H9 (cell line): ENCODE data around the gene ARHGAP27. TPM values are rescaled to one million over a fixed set of nuclear protein-coding genes. Genes with fewer than 3 reads are reported as not detected.

Experiments used
- DNase-seq: peaks from one replicate; pipeline ENCODE4 v3.0.0-alpha.2; 2017
- H2AFZ ChIP-seq: one replicate; pipeline ENCODE4 v1.6.1; 2013; ENCODE audit warnings: mild to moderate bottlenecking, low read length, control low read depth, moderate library complexity
- H2AK5ac ChIP-seq: 2 replicates; pipeline ENCODE4 v1.6.1; 2013; ENCODE audit warnings: low read length, control low read depth, mixed read lengths; ENCODE audit not compliant: insufficient read length
- H2BK120ac ChIP-seq: one replicate; pipeline ENCODE4 v1.6.1; 2013; ENCODE audit warnings: low read depth, mild to moderate bottlenecking, low read length, control low read depth, inconsistent platforms; ENCODE audit not compliant: poor library complexity, severe bottlenecking
- H2BK12ac ChIP-seq: 2 replicates; pipeline ENCODE4 v1.6.1; 2013; ENCODE audit warnings: low read length, control low read depth, mixed read lengths, low read depth; ENCODE audit not compliant: insufficient read length
- H2BK15ac ChIP-seq: 2 replicates; pipeline ENCODE4 v1.6.1; 2013; ENCODE audit warnings: low read depth, low read length, control low read depth
- H2BK20ac ChIP-seq: one replicate; pipeline ENCODE4 v1.6.1; 2013; ENCODE audit warnings: low read depth, mild to moderate bottlenecking, low read length, control low read depth, inconsistent platforms; ENCODE audit not compliant: poor library complexity, severe bottlenecking
- H2BK5ac ChIP-seq: 2 replicates; pipeline ENCODE4 v1.6.1; 2013; ENCODE audit warnings: low read length, control low read depth, mixed read lengths; ENCODE audit not compliant: insufficient read length
- H3K14ac ChIP-seq: 2 replicates; pipeline ENCODE4 v1.6.1; 2013; ENCODE audit warnings: low read length, control low read depth; ENCODE audit not compliant: insufficient read depth
- H3K18ac ChIP-seq: 2 replicates; pipeline ENCODE4 v1.6.1; 2013; ENCODE audit warnings: low read depth, mild to moderate bottlenecking, mixed read lengths, low read length, control low read depth; ENCODE audit not compliant: insufficient read length
- H3K23ac ChIP-seq: 2 replicates; pipeline ENCODE4 v1.6.1; 2013; ENCODE audit warnings: low read length, control low read depth, mixed read lengths, low read depth; ENCODE audit not compliant: insufficient read length
- H3K23me2 ChIP-seq: 2 replicates; pipeline ENCODE4 v1.6.1; 2013; ENCODE audit warnings: low read depth, mild to moderate bottlenecking, mixed read lengths, low read length, control low read depth; ENCODE audit not compliant: insufficient read length, poor library complexity, severe bottlenecking
- H3K27ac ChIP-seq: 2 replicates; pipeline ENCODE4 v1.5.1; 2013; ENCODE audit warnings: low read length, control low read depth, mixed read lengths, low read depth; ENCODE audit not compliant: insufficient read length
- H3K27me3 ChIP-seq: 2 replicates; pipeline ENCODE4 v1.6.1; 2013; ENCODE audit warnings: low read length, control low read depth, inconsistent platforms; ENCODE audit not compliant: insufficient read depth
- H3K4ac ChIP-seq: 2 replicates; pipeline ENCODE4 v1.6.1; 2013; ENCODE audit warnings: low read depth, mild to moderate bottlenecking, control low read depth, inconsistent platforms, low read length, moderate library complexity
- H3K4me1 ChIP-seq: 2 replicates; pipeline ENCODE4 v1.6.1; 2013; ENCODE audit warnings: low read length, control low read depth, inconsistent platforms; ENCODE audit not compliant: insufficient read depth
- H3K4me2 ChIP-seq: 2 replicates; pipeline ENCODE4 v1.6.1; 2013; ENCODE audit warnings: low read length, control low read depth, mixed read lengths; ENCODE audit not compliant: insufficient read length, insufficient read depth
- H3K56ac ChIP-seq: 2 replicates; pipeline ENCODE4 v1.6.1; 2013; ENCODE audit warnings: low read depth, mild to moderate bottlenecking, mixed read lengths, low read length, control low read depth; ENCODE audit not compliant: insufficient read length
- H3K79me1 ChIP-seq: 2 replicates; pipeline ENCODE4 v1.6.1; 2013; ENCODE audit warnings: low read depth, mild to moderate bottlenecking, moderate library complexity, low read length, control low read depth, inconsistent platforms; ENCODE audit not compliant: insufficient read depth, poor library complexity, severe bottlenecking
- H3K79me2 ChIP-seq: 2 replicates; pipeline ENCODE4 v1.6.1; 2013; ENCODE audit warnings: low read length, control low read depth, inconsistent platforms; ENCODE audit not compliant: insufficient read depth
- H3K9ac ChIP-seq: 2 replicates; pipeline ENCODE4 v1.6.1; 2013; ENCODE audit warnings: low read length, control low read depth, mixed read lengths; ENCODE audit not compliant: insufficient read length; ENCODE audit errors: extremely low read depth
- H3K9me3 ChIP-seq: one replicate; pipeline ENCODE4 v1.6.1; 2013; ENCODE audit warnings: low read depth, low read length, inconsistent platforms; ENCODE audit not compliant: control insufficient read depth
- H3T11ph ChIP-seq: one replicate; pipeline ENCODE4 v1.6.1; 2013; ENCODE audit warnings: mild to moderate bottlenecking, low read length, control low read depth, inconsistent platforms
- H4K20me1 ChIP-seq: one replicate; pipeline ENCODE4 v1.6.1; 2013; ENCODE audit not compliant: control insufficient read depth, insufficient read length, insufficient read depth
- H4K5ac ChIP-seq: 2 replicates; pipeline ENCODE4 v1.6.1; 2013; ENCODE audit warnings: low read depth, mild to moderate bottlenecking, mixed read lengths, low read length, control low read depth; ENCODE audit not compliant: insufficient read length
- H4K8ac ChIP-seq: replicated peaks from 2 replicates; pipeline ENCODE4 v1.6.1; 2013; ENCODE audit warnings: low read length, control low read depth, mixed read lengths, low read depth; ENCODE audit not compliant: insufficient read length
- H4K91ac ChIP-seq: 2 replicates; pipeline ENCODE4 v1.6.1; 2013; ENCODE audit warnings: low read depth, mild to moderate bottlenecking, moderate library complexity, mixed read lengths, low read length, control low read depth; ENCODE audit not compliant: insufficient read length
- H3K27ac Mint-ChIP-seq, 3 experiments: 2 replicates in 2 of 3; 3 replicates in 1 of 3; pipeline ENCODE4 v1.8.0; 2020 to 2021; ENCODE audit warnings: mixed read lengths in 3 of 3, mild to moderate bottlenecking in 1 of 3, moderate library complexity in 1 of 3
- H3K27me3 Mint-ChIP-seq: 2 replicates; pipeline ENCODE4 v1.8.0; 2021; ENCODE audit warnings: low read depth, mild to moderate bottlenecking, moderate library complexity, mixed read lengths
- H3K36me3 Mint-ChIP-seq, 3 experiments: 2 replicates in 2 of 3; 3 replicates in 1 of 3; pipeline ENCODE4 v1.8.0; 2020 to 2021; ENCODE audit warnings: low read depth in 3 of 3, mixed read lengths in 3 of 3; ENCODE audit not compliant: insufficient read depth in 1 of 3
- H3K4me1 Mint-ChIP-seq, 2 experiments: 2 replicates each; pipeline ENCODE4 v1.8.0; 2020; ENCODE audit warnings: mixed read lengths in 2 of 2
- H3K4me3 Mint-ChIP-seq, 2 experiments: 2 replicates in 1 of 2; 3 replicates in 1 of 2; pipeline ENCODE4 v1.8.0; 2020 to 2021; ENCODE audit warnings: mild to moderate bottlenecking in 2 of 2, mixed read lengths in 2 of 2, moderate library complexity in 1 of 2
- H3K9me3 Mint-ChIP-seq, 2 experiments: 2 replicates in 1 of 2; 3 replicates in 1 of 2; pipeline ENCODE4 v1.8.0; 2020; ENCODE audit warnings: mild to moderate bottlenecking in 2 of 2, mixed read lengths in 2 of 2, moderate library complexity in 1 of 2
- CTCF ChIP-seq: fragments of 200-600 bp; sonication (generic); conservative IDR thresholded peaks from 3 replicates; pipeline ENCODE4 v1.8.0; 2021; ENCODE audit warnings: antibody characterized with exemption, mild to moderate bottlenecking
- WGBS: extraction: QIAGEN DNeasy Blood & Tissue Kit; methylation state at CpG from one replicate; pipeline ENCODE4 v1.1.7; 2013; ENCODE audit warnings: missing lambda C conversion rate, low lambda C conversion rate, mixed read lengths; ENCODE audit not compliant: insufficient read length; ENCODE audit errors: extremely low coverage; 5-methylcytosine and 5-hydroxymethylcytosine counted together
- total RNA-seq: library from RNA; stranded (reverse); gene quantifications from 2 replicates; pipeline ENCODE4 v1.2.1, GENCODE V29; 2021

The ARHGAP27 gene
- total RNA-seq, 1 experiment from 2014 or later: 9.9 TPM

GRCh38 chr17:45413498-45413923 lies 19.2 kb downstream of the ARHGAP27 start:
- Mint-ChIP-seq H3K4me1 (peaks cover 31 to 36% of the 10 kb centered on the region in 2 experiments), H3K36me3 (0 out of 7 replicates have a peak, but pooled peaks cover 0 to 3% (median 0%) of the 10 kb centered on the region in 3 experiments), H3K4me3 (no peak overlapping the region), H3K27me3 (no peaks in the 10 kb centered on the region; the same call in 1 of the 2 replicates), H3K9me3 (no peaks in the 10 kb centered on the region), H3K27ac (no peak overlapping the region)
- Histone ChIP-seq H3K4me1 (no peaks in the 10 kb centered on the region), H3K79me2 (no peaks in the 10 kb centered on the region), H3K27me3 (no peaks in the 10 kb centered on the region), H3K9me3 (no peaks in the 10 kb centered on the region), H4K20me1 (no peaks in the 10 kb centered on the region), H3K79me1 (no peaks in the 10 kb centered on the region), H2AK5ac (no peak overlapping the region), H3K4ac (no peak overlapping the region), H3K14ac (no peak overlapping the region), H3K9ac (no peak overlapping the region), H2BK15ac (no peak overlapping the region), H4K5ac (no peak overlapping the region), H3K23me2 (no peaks in the 10 kb centered on the region), H2AFZ (no peak overlapping the region), H2BK5ac (no peak overlapping the region), H3K4me2 (no peak overlapping the region), H2BK12ac (no peak overlapping the region), H3K27ac (no peak overlapping the region), H4K8ac (no peak overlapping the region), H3K56ac (no peak overlapping the region), H3T11ph (no peak overlapping the region), H2BK20ac (no peak overlapping the region), H4K91ac (no peak overlapping the region), H3K18ac (no peak overlapping the region), H3K23ac (no peak overlapping the region), H2BK120ac (no peak overlapping the region)
- WGBS: no CpG with 5 or more reads among the region's 9 CpGs
- no peak for DNase-seq
- no peak for TF ChIP-seq CTCF
